ENCODE results near the gene AGPAT3. TPM values are rescaled to one million over a fixed set of nuclear protein-coding genes. Genes with fewer than 3 reads are reported as not detected.

The AGPAT3 gene
- total and polyA plus RNA-seq, 2 experiments from 2014 or later: 41.0 to 51.2 TPM

GRCh38 chr21:43835050-43835449 lies 30.0 kb upstream of the AGPAT3 start:
- H3K9me2 ChIP-seq (replicated peaks; ENCODE audit: insufficient read depth): no peaks in the 10 kb centered on the region
- H3K79me2 ChIP-seq: no peaks in the 10 kb centered on the region
- H3K27me3 ChIP-seq: no peaks in the 10 kb centered on the region
- WGBS (ENCODE audit: low lambda C conversion rate, missing lambda C conversion rate): 82% methylated on average over 15 of the region's 15 CpGs
- TF ChIP-seq EZH2 (IDR thresholded peaks at IDR 0.05; ENCODE audit: borderline replicate concordance) (no peak), CTCF (IDR thresholded peaks at IDR 0.05; ENCODE audit: poor library complexity) (no peak), EZH2phosphoT487 (IDR thresholded peaks at IDR 0.05; ENCODE audit: low read depth, severe bottlenecking, unreplicated experiment) (no peak)
- H4K20me1 ChIP-seq (ENCODE audit: insufficient read depth, poor library complexity, severe bottlenecking): no peaks in the 10 kb centered on the region
- no peak overlapping the region for H3K27ac ChIP-seq
- no peak overlapping the region for H2AFZ ChIP-seq
- H3K4me2 ChIP-seq: no peak overlapping the region
- no peaks in the 10 kb centered on the region for H3K9me3 ChIP-seq (ENCODE audit: low read depth)
- H3K4me3 ChIP-seq: no peak overlapping the region
- no peak for DNase-seq (ENCODE audit: low spot score)
- no peaks in the 10 kb centered on the region for H3K36me3 ChIP-seq (replicated peaks; ENCODE audit: insufficient read depth, low read depth)
- H3K4me1 ChIP-seq (ENCODE audit: insufficient read depth): no peaks in the 10 kb centered on the region

GRCh38 chr21:43835861-43836260 lies 29.2 kb upstream of the AGPAT3 start:
- no peaks in the 10 kb centered on the region for H3K9me3 ChIP-seq (ENCODE audit: low read depth)
- no peaks in the 10 kb centered on the region for H3K9me2 ChIP-seq (replicated peaks; ENCODE audit: insufficient read depth)
- no peaks in the 10 kb centered on the region for H4K20me1 ChIP-seq (ENCODE audit: insufficient read depth, poor library complexity, severe bottlenecking)
- no peaks in the 10 kb centered on the region for H3K4me1 ChIP-seq (ENCODE audit: insufficient read depth)
- H3K27ac ChIP-seq: no peak overlapping the region
- no peaks in the 10 kb centered on the region for H3K27me3 ChIP-seq
- no peak for TF ChIP-seq CTCF (IDR thresholded peaks at IDR 0.05; ENCODE audit: poor library complexity)
- no peak for TF ChIP-seq EZH2phosphoT487 (IDR thresholded peaks at IDR 0.05; ENCODE audit: low read depth, severe bottlenecking, unreplicated experiment)
- TF ChIP-seq EZH2 (IDR thresholded peaks at IDR 0.05; ENCODE audit: borderline replicate concordance): no peak
- no peaks in the 10 kb centered on the region for H3K79me2 ChIP-seq
- no peak overlapping the region for H2AFZ ChIP-seq
- WGBS (ENCODE audit: low lambda C conversion rate, missing lambda C conversion rate): 92% methylated on average over 6 of the region's 6 CpGs
- no peak overlapping the region for H3K4me3 ChIP-seq
- no peak for DNase-seq (ENCODE audit: low spot score)
- H3K36me3 ChIP-seq (replicated peaks; ENCODE audit: insufficient read depth, low read depth): no peaks in the 10 kb centered on the region
- H3K4me2 ChIP-seq: no peak overlapping the region

- Histone ChIP-seq H3K4me1 (ENCODE audit: insufficient read depth) (no peaks in the 10 kb centered on the region), H3K36me3 (replicated peaks; ENCODE audit: insufficient read depth, low read depth) (no peaks in the 10 kb centered on the region), H3K4me3 (no peak overlapping the region), H3K4me2 (no peak overlapping the region), H3K9me2 (replicated peaks; ENCODE audit: insufficient read depth) (no peaks in the 10 kb centered on the region), H3K27me3 (no peaks in the 10 kb centered on the region), H2AFZ (no peak overlapping the region), H3K79me2 (no peaks in the 10 kb centered on the region), H4K20me1 (ENCODE audit: insufficient read depth, poor library complexity, severe bottlenecking) (no peaks in the 10 kb centered on the region), H3K27ac (no peak overlapping the region), H3K9me3 (ENCODE audit: low read depth) (no peaks in the 10 kb centered on the region)
- no peak for DNase-seq (ENCODE audit: low spot score)
- 84% methylated on average over 6 of the region's 6 CpGs for WGBS (ENCODE audit: low lambda C conversion rate, missing lambda C conversion rate)
- TF ChIP-seq EZH2 (IDR thresholded peaks at IDR 0.05; ENCODE audit: borderline replicate concordance): no peak
- no peak for TF ChIP-seq EZH2phosphoT487 (IDR thresholded peaks at IDR 0.05; ENCODE audit: low read depth, severe bottlenecking, unreplicated experiment)
- no peak for TF ChIP-seq CTCF (IDR thresholded peaks at IDR 0.05; ENCODE audit: poor library complexity)
Measured at GRCh38 chr21:43836616-43837015, 28.4 kb upstream of the AGPAT3 start.

GRCh38 chr21:43840259-43840658 lies 24.8 kb upstream of the AGPAT3 start:
- no peak overlapping the region for H3K4me2 ChIP-seq
- no peaks in the 10 kb centered on the region for H4K20me1 ChIP-seq (ENCODE audit: insufficient read depth, poor library complexity, severe bottlenecking)
- no peaks in the 10 kb centered on the region for H3K9me3 ChIP-seq (ENCODE audit: low read depth)
- 96% methylated on average over 3 of the region's 3 CpGs for WGBS (ENCODE audit: low lambda C conversion rate, missing lambda C conversion rate)
- H3K9me2 ChIP-seq (replicated peaks; ENCODE audit: insufficient read depth): no peaks in the 10 kb centered on the region
- H3K27me3 ChIP-seq: no peaks in the 10 kb centered on the region
- H2AFZ ChIP-seq: no peak overlapping the region
- no peak overlapping the region for H3K4me3 ChIP-seq
- DNase-seq (ENCODE audit: low spot score): no peak
- no peaks in the 10 kb centered on the region for H3K79me2 ChIP-seq
- no peak overlapping the region for H3K27ac ChIP-seq
- TF ChIP-seq CTCF (IDR thresholded peaks at IDR 0.05; ENCODE audit: poor library complexity): no peak
- TF ChIP-seq EZH2 (IDR thresholded peaks at IDR 0.05; ENCODE audit: borderline replicate concordance): no peak
- H3K4me1 ChIP-seq (ENCODE audit: insufficient read depth): no peaks in the 10 kb centered on the region
- no peaks in the 10 kb centered on the region for H3K36me3 ChIP-seq (replicated peaks; ENCODE audit: insufficient read depth, low read depth)

All from hepatocyte (in vitro differentiated cells).